Hematopoietic multipotent progenitor cell treated with erythropoietin and hydrocortisone succinate and interleukin-3 and kit ligand, for 6 days (in vitro differentiated cells): ENCODE measurements around the gene CEMIP2.

Experiments used
- DNase-seq: peaks from one replicate; pipeline ENCODE4 v3.0.0-alpha.2; 2015

Gene CEMIP2

GRCh38 chr9:71744754-71745521 lies 23.4 kb downstream of the CEMIP2 start:
- DNase-seq: no peak

GRCh38 chr9:71743882-71744281 lies 24.4 kb downstream of the CEMIP2 start:
- DNase-seq: no peak

- no peak for DNase-seq
These were observed 25.1 kb downstream of the CEMIP2 start for GRCh38 chr9:71743217-71743705.

- no peak for DNase-seq
These were observed 25.6 kb downstream of the CEMIP2 start for GRCh38 chr9:71742703-71743102.

GRCh38 chr9:71741926-71742648 lies 26.2 kb downstream of the CEMIP2 start:
- peak; percentile 94 for DNase-seq

GRCh38 chr9:71740199-71740598 lies 28.1 kb downstream of the CEMIP2 start:
- no peak for DNase-seq

- DNase-seq: peak; percentile 62
These were observed 30.9 kb downstream of the CEMIP2 start for GRCh38 chr9:71737455-71737854.

- no peak for DNase-seq
These were observed 32.1 kb downstream of the CEMIP2 start for GRCh38 chr9:71736236-71736635.

GRCh38 chr9:71734950-71735349 lies 33.4 kb downstream of the CEMIP2 start:
- DNase-seq: no peak

- no peak for DNase-seq
These were observed 35.1 kb downstream of the CEMIP2 start for GRCh38 chr9:71733176-71733575.

GRCh38 chr9:71729816-71730526 lies 38.3 kb downstream of the CEMIP2 start:
- DNase-seq: no peak

GRCh38 chr9:71726723-71727122 lies 41.6 kb downstream of the CEMIP2 start:
- no peak for DNase-seq

GRCh38 chr9:71725590-71726338 lies 42.5 kb downstream of the CEMIP2 start:
- DNase-seq: peak; percentile 64

GRCh38 chr9:71721855-71722254 lies 46.5 kb downstream of the CEMIP2 start:
- DNase-seq: no peak

- DNase-seq: peak; percentile 21
These were observed 48.8 kb downstream of the CEMIP2 start for GRCh38 chr9:71719562-71719961.

GRCh38 chr9:71719088-71719487 lies 49.2 kb downstream of the CEMIP2 start:
- DNase-seq: no peak

- DNase-seq: peak; percentile 64
These were observed 52.0 kb downstream of the CEMIP2 start for GRCh38 chr9:71716138-71716909.

- no peak for DNase-seq
These were observed 57.5 kb downstream of the CEMIP2 start for GRCh38 chr9:71710856-71711255.

- no peak for DNase-seq
These were observed 58.1 kb downstream of the CEMIP2 start for GRCh38 chr9:71710201-71710600.

GRCh38 chr9:71709384-71709783 lies 58.9 kb downstream of the CEMIP2 start:
- DNase-seq: no peak

GRCh38 chr9:71706176-71706575 lies 62.1 kb downstream of the CEMIP2 start:
- DNase-seq: no peak

- DNase-seq: no peak
These were observed 63.5 kb downstream of the CEMIP2 start for GRCh38 chr9:71704796-71705195.
